AG09319 (cell line): ENCODE results near the gene PDZD11.
"Not testable (repeated sequence)": the region's sequence is repeated elsewhere in the genome, so short reads cannot be mapped to it uniquely, and the experiment has no call there.

ENCODE experiments used
- DNase-seq: peaks from one replicate; pipeline ENCODE4 v3.0.0-alpha.2; 2010; ENCODE audit warnings: low read depth; ENCODE audit errors: extremely low read depth
- CTCF ChIP-seq: IDR thresholded peaks from 2 replicates; pipeline ENCODE4 v1.5.1; 2011; ENCODE audit warnings: low read depth, mild to moderate bottlenecking, inconsistent platforms, low read length, moderate library complexity

The PDZD11 gene

DNA sequence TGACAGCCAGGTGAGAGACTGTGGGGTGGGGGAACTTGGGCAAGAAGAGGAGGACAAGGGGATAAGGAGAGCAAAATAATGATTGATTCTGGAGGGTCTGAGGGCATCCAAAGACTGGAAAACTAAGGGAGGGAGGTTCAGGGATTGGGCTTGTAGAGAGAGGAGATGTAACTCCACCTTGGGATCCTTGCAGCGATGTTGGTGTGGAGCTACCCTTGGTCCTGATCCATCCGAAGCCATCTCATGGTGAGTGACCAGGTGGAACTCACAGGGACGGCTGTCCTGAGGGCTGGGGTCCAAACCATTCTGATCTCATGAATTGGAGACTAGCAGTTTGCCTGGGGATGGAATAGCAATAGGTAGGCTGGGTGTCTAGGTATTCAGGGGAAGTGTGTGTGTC is 9.2 kb downstream of the PDZD11 start:
- TF ChIP-seq CTCF: no peak
- no peak for DNase-seq

DNA sequence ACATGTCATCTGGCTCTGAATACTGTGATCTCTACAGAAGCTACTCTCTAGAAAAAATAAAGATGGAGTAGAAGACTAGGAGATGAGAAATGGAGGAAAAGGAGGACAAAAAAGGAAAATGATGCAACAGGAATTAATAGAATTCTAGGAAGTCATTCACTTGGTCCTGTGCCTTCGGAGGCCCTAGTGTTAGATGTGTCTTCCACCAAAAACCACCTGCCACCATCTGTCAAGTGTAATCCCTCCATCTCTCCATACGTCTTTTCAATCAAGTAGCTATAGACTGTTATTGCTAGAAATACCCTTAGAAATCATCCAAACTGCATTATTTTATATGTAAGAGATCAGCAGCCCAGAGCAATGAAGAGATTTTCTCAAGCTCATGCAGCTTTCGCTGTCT is 10.6 kb downstream of the PDZD11 start:
- TF ChIP-seq CTCF: no peak
- DNase-seq: no peak

- DNase-seq: not testable (repeated sequence)
These were observed 15.7 kb downstream of the PDZD11 start for GRCh38 chrX:70274029-70274428.

DNA sequence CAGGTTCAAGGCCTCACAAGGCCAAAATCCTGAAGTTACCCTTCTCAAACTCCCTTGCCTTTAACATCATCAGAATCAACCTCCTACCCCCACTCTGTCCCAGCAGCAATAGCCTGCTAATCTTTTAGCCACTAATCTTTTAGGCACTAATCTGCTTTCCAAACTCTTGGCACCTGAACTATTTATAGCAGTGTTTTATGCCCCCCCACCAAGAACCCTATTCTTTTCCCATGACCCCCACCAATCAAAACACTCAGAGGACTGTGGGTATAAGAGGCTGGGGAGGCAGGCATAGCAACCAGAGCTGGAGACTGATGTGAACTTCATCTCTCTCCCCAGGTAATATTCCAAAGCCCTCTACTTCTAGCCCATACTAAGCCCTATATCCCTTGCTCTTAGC is 21.7 kb downstream of the PDZD11 start, which contains the start of gene ARR3:
Gene ARR3, plus strand, starts transcription at position 301 of the 400 bp plus-strand sequence. CDS start 1,052 bp downstream, outside the sequence.
- DNase-seq: no peak
- no peak for TF ChIP-seq CTCF

GRCh38 chrX:70264784-70265183 is 24.9 kb downstream of the PDZD11 start:
- no peak for DNase-seq
- no peak for TF ChIP-seq CTCF

DNA sequence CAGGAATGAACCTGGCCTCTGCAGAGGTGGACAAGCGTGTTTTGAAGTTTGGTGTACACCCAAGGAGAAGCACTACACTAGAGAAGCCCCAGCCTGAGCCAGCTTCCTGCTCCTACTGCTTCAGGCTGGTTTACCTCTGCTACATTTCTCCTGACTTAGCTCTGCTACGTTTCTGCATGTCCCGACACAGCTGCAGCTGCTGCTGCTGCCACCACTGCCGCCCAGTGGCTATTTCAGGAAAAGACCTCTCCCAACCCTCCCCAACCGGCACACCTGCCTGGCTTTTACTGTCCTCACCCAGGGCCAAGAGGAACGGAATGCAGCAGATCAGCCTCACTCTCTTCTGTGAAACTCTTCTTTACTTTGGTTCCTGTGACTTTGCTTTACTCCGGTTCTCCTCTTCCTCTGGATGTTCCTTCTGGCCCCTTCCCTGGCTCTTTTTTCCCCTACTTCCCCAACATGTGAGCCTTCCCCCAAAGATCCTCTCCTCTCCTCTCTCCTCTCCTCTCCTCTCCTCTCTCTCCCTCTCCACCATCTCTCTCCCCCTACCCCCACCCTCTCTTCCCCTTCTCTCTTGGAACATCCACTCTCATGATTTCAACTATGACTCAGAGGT is 26.7 kb downstream of the PDZD11 start:
- peak; percentile 47 for TF ChIP-seq CTCF
- no peak for DNase-seq

DNA sequence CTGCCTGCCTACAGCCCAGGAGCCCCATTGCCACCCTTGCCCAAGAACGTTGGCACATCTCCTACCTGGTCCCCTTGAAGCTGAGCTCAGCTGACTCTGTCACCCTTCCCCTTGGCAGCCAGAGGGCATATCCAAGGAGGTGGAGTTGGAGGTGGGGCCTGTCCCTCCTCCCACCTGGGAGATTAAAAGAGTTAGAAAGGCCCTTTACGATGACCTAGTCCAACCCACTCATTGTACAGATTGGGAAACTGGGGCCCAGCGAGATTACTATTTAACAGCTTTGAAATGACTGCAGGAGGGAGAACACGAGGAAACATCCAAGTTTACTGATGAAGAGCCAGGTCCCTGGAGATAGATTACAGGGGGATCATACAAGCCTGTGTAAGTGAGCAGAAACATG is 29.6 kb downstream of the PDZD11 start, which contains the start of gene P2RY4:
Gene P2RY4, minus strand, starts transcription at position 101 of the 400 bp plus-strand sequence. CDS start 580 bp downstream, outside the sequence.
- TF ChIP-seq CTCF: no peak
- DNase-seq: no peak
